Activated CD4-positive, alpha-beta T cell treated with anti-CD3 and anti-CD28 coated beads, Interleukin-2, Interleukin-4, amounts not matched to agents 100 ng/mL and 50 ng/mL, durations not matched to agents 16 hours and 8 hours (primary cell): Measurements from ENCODE around the gene MACROD1.

ENCODE experiments used
- DNase-seq: peaks from one replicate; pipeline ENCODE4 v3.0.0-alpha.2; 2020; ENCODE audit warnings: low spot score

MACROD1 gene

GRCh38 chr11:64072403-64072802 is 93.5 kb downstream of the MACROD1 start:
- DNase-seq = no peak

GRCh38 chr11:64071849-64072248 is 94.1 kb downstream of the MACROD1 start:
- DNase-seq = no peak

- no peak for DNase-seq
Measured at GRCh38 chr11:64070314-64070681, 95.6 kb downstream of the MACROD1 start.

- no peak for DNase-seq
Measured at GRCh38 chr11:64069401-64070313, 96.3 kb downstream of the MACROD1 start.

GRCh38 chr11:64068705-64069400 is 97.1 kb downstream of the MACROD1 start:
- DNase-seq = no peak

- no peak for DNase-seq
Measured at GRCh38 chr11:64067230-64067993, 98.5 kb downstream of the MACROD1 start.

- no peak for DNase-seq
Measured at GRCh38 chr11:64065712-64066111, 100.2 kb downstream of the MACROD1 start.

- no peak for DNase-seq
Measured at GRCh38 chr11:64065141-64065465, 100.8 kb downstream of the MACROD1 start.

GRCh38 chr11:64064374-64065140 is 101.4 kb downstream of the MACROD1 start:
- DNase-seq = no peak

- no peak for DNase-seq
Measured at GRCh38 chr11:64063777-64064176, 102.1 kb downstream of the MACROD1 start.

- no peak for DNase-seq
Measured at GRCh38 chr11:64062185-64063039, 103.5 kb downstream of the MACROD1 start.

GRCh38 chr11:64060861-64061444 is 105.0 kb downstream of the MACROD1 start:
- DNase-seq = peak; percentile 56

GRCh38 chr11:64060263-64060860 is 105.6 kb downstream of the MACROD1 start:
- DNase-seq = no peak

GRCh38 chr11:64059339-64060140 is 106.4 kb downstream of the MACROD1 start:
- no peak for DNase-seq

- DNase-seq = no peak
Measured at GRCh38 chr11:64058494-64058893, 107.4 kb downstream of the MACROD1 start.

- no peak for DNase-seq
Measured at GRCh38 chr11:64057890-64058289, 108.0 kb downstream of the MACROD1 start.

- no peak for DNase-seq
Measured at GRCh38 chr11:64056861-64057260, 109.1 kb downstream of the MACROD1 start.

GRCh38 chr11:64056213-64056785 is 109.6 kb downstream of the MACROD1 start:
- no peak for DNase-seq

- no peak for DNase-seq
Measured at GRCh38 chr11:64055077-64055476, 110.8 kb downstream of the MACROD1 start.
